GM18505 (cell line): Measurements from ENCODE around the gene KCNIP4.

ENCODE experiments used
- ATAC-seq: cut with Tn5 transposase; IDR thresholded peaks from one replicate; pipeline ENCODE4 v1.9.1; 2021; ENCODE audit not compliant: unreplicated experiment
- POLR2A ChIP-seq: IDR thresholded peaks from 4 replicates; pipeline ENCODE4 v1.6.1; 2011; ENCODE audit warnings: borderline replicate concordance; ENCODE audit not compliant: insufficient read depth, insufficient read length; ENCODE audit errors: extremely low read depth

The KCNIP4 gene

DNA sequence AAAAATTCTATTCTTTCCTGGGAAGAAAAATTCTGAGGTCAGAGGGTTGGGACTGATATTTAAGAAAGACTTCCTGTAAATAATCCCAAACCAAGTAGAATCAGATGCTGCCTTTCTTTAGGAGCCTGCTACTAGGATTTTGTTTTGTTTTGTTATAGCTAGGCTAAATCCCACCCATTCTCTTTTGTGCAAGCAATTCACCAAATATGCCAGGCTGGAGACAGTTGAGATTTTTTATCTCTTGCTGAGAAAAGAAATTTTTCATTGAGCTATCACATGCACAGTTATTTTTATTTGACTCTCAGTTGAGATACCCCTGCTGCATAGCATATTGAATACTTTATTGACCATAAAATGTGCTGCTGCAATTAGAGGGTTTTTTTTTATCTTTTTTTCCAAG, 196.0 kb downstream of the KCNIP4 start:
- ATAC-seq, result no peak
- no peak for TF ChIP-seq POLR2A

DNA sequence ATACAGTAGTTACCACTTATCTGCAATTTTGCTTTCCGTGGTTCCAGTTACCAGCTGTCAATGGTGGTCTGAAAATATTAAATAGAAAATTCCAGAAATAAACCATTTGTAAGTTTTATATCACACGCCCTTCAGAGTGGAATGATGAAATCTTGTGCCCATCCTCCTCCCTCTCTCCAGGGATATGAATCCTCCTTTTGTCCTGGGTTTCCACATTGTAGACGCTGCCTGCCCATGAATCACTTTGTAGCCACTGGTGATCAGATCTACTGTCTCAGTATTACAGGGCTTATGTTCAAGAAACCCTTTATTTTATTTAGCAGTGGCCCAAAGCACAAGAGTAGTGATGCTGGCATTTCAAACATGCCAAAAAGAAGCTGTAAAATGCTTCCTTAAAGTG, 198.6 kb downstream of the KCNIP4 start:
- no peak for ATAC-seq
- TF ChIP-seq POLR2A, result no peak

DNA sequence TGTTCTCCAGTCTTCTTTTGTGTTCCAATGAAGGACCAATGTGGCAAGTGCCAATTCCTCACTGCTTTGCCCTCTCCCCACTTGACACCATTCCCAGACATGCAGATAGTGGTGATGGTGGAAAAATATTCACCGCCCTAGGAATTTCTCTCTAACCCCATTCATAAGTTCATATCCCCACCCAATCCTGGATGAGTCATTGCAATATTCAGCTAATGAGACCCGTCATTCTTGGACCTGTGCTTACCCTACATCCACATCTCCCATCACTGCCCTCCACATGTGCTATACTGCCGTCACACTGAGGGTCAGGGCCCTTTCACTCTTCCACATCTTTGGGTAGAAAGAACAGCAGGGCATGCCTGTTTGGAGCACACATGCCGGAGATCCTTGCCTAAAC, 199.2 kb downstream of the KCNIP4 start:
- TF ChIP-seq POLR2A, result no peak
- ATAC-seq, result no peak

DNA sequence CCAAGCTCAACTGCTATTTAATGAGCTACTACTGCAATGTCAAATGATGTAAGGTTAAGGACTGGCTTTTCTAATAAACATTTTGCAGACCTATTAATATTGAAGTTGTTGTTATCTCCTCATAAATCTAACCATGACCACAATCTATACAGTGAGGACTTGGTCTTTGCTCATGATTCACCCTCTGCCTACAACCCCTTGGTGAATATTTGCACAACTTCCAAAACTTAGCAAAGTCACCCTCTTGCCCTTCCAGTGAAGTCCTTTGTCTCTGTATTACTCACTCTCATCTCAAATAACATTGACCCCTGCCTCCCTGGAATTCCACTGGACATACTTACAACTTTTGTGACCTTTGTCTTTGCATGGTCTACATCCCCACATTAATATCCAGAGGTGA, 204.5 kb downstream of the KCNIP4 start:
- ATAC-seq, result no peak

DNA sequence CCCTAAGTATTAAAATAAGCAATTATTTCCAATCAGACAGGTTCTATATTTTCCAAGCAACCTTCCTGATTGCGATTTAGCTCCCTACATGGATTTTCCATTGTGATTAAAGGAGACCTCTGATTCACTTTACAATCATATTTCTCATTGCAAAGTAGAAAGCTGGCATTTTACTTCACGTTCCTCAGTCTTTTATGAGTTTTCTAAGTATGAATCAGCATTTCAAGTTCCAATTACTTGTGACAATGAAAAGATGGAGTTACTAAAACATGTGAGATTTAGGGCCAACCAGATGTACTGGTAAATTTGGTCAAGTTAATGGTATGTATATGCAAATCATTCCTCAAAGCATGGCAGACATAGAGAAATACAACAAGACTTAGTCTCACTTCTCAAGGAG, 206.2 kb downstream of the KCNIP4 start:
- no peak for ATAC-seq

More for the DNA sequence above, 204.5 kb downstream of the KCNIP4 start:
- TF ChIP-seq POLR2A, result no peak

DNA sequence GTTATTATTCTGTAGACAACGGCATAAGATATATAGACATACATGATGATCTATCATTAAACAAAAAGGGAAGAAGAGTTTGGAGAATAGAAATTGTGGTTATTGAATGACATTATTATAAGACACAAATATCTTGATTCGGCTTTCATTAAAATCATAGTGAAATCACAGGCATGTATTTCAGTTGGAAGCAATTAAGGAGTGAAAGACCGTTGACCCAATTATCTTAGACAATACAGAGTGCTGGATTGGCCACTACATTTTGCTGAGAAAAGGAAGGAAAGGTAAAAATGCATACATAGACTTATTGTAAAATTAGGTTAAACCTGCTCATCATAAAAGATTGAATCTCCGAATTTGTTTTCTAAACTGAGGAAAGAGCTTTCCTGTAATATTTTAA, 209.8 kb downstream of the KCNIP4 start:
- ATAC-seq, result no peak
- TF ChIP-seq POLR2A, result no peak

More for the DNA sequence above, 206.2 kb downstream of the KCNIP4 start:
- TF ChIP-seq POLR2A, result no peak

DNA sequence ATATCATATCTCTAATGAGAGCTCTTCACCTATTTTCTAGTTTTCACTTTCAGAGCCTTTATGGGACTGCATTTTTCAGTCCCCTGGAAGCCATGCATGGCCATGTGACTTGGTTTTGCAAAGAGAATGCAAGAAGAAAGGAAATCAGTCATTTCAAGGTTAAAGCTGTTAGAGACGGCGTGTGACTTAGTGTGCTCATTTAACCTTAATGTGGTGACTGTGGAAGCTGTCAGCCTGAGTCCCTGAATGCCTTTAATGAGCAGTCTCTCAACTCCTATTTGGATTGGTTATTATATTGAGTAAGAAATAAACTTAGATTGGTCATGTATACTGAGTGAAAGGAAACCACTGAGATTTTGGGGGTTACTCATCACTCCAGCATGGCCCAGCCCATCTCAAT, 212.7 kb downstream of the KCNIP4 start:
- no peak for ATAC-seq
- TF ChIP-seq POLR2A, result no peak

DNA sequence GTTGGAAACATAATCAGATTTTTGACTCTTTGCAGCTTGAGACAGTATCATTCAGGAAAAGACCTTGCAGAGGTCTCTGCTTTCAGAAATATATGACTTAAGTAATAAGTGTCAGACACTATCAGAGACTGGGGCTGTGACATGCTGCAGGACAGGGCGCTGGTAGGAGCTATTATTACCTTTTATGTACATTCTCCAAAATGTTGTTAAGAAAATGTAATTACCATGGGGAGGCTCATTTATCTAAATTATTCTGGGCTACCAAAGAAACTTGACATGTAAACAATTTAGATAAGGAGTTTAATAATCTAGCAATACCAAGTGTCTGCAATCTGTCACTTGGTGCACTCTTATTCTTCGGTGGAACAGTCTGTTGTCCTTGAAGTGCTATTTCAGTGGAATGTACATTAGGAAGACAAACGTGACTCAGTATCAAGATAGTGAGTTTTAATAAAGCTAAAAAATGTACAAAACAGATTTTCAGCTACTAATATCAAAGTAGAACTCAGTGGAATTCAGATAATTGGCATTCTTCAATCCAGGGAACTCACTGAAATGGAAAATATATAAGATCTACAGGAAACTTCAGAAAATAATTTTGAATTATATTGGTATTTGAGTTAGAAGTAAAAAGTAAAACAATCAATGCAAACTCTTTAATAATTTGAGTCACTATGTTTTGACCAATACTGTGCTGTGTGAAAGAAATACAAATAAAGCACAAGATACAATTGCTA, 214.5 kb downstream of the KCNIP4 start:
- ATAC-seq, result no peak
- TF ChIP-seq POLR2A, result no peak

DNA sequence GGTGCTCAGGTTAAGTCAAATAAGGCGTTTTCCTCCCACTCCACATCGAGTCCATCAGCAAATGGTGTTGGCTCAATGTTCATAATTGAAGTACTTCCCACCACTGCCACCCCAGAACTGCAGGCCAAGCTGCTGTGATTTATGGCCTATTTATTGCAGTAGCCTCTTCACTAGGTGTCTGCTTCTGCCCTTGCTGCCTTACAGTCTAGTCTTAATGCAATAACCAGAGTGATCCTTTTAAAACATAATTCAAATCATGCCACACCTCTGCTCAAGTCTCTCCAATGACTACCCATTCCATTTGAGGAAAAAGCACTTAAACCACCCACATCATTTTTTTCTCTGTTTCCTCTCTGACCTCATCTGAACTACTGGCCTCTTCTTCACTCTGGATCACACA, 220.3 kb downstream of the KCNIP4 start:
- TF ChIP-seq POLR2A, result no peak
- no peak for ATAC-seq

DNA sequence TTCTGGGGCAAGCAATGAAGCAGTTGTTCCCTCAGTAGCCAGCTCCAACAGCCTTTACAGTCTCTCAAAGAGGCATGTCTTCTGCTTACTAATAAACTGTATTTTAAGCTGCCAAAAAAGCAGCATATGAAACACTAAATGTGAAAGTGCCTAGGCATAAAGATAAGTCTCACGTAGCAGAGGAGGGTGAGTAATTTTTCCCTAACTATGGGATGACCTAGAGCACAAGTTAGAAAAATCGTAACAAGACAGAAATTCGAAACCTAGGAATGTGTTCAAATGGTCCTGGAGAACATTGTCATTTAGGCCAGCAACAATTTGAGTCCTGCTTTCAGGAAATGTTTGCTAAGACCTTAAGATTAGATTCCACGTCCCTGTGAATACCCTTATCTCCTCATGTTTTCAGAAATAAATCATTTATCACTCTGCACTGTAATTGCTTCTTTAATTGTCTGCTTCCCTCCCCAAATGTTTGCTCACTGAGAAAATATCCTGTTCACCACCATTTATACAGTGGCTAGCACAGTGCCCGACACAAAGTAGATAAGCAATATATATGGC, 222.2 kb downstream of the KCNIP4 start:
- TF ChIP-seq POLR2A, result no peak
- ATAC-seq, result no peak

DNA sequence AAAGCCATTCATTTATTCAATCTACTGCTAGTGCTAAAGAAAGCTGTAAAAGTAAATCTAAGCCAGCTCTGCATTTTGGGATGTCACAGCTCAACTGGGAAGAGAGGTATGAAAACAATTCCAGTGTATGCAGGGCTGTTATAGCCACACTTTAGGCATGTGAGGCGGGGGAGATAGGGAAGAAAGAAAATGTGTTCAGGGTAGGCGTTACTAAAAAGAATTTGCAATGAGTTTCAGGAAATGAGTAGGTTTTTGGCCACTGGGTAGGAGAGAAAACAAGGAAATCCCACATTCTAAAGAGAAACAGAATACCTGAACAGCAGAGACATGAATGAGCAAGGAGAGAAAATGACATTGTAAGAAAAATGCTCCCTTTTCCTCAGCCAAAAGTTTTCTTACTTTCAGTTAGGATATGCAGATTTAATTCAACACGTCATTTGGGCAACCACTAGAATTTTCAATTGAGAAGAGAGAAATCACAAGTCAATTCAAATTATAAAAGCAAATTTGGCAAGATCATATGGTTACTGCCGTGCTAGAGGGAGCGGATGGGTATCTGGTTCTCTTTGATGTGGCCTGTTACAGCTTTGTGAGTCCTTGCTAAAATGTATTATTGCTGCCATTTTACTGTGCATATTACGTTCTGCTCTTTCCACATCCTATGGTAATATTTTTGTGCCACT, 226.3 kb downstream of the KCNIP4 start:
- no peak for ATAC-seq
- no peak for TF ChIP-seq POLR2A

DNA sequence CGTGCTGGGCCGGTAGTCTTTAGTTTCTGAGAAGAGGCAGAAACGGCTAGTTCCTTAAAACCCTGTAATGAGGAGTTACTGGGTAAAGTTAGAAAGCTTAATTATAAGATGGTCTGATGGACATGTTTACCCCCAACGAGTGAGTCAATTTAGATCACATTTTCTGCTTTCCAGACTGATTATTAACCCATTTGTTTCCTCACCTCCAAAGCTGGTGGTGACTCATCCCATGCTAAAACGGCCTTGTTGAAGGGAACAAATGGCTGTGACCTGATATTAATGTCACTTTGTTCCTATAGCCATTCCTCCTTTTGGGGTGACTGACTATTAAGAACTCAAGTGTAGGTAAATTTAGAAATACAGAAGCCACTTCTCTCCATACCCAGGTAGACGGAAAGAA, 232.0 kb downstream of the KCNIP4 start:
- TF ChIP-seq POLR2A, result no peak
- ATAC-seq, result no peak

DNA sequence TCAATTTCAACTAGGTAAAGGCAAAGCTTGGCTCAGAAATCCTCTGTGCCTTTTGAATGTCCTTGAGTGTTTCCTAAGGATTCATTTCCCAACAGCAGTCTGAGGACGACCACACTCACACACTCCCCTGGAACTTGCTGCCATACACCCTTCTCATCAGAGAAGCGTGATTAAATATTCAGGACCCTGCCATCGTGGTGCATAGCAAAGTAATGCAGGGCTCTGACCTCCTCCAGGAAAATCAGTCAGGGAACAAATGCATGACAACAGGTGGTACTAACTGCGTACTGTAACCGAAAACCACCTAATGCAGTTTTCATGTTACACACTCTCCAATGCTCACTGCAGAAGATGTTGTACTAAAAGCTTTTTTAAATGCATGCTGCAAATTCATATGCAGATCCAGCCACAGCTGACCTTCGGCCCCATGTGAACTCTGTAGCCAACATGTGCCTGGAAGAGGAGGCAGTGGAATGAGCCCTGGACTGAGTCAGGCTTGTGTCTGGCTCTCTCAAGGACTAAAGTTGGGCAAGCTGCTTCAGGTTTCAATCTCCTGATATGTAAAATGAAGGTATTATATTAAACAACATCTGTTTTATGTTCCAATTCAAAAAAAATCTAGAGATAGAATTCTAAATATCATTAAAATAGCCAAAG, 238.3 kb downstream of the KCNIP4 start:
- no peak for ATAC-seq
- TF ChIP-seq POLR2A, result no peak
